Thyroid gland (tissue), 4 donors: ENCODE data around the gene PTPN13. TPM values are rescaled to one million over a fixed set of nuclear protein-coding genes. Genes with fewer than 3 reads are reported as not detected.

Source experiments
- DNase-seq, 2 donors: peaks; one replicate each; pipeline ENCODE4 v3.0.0-alpha.2; 2019
- H3K27ac ChIP-seq, 3 donors: fragments of 200-600 bp; sonication (generic); 1 replicate in 2 of 3; 2 replicates in 1 of 3; pipeline ENCODE4 v1.5.1; 2016 to 2019; ENCODE audit warnings: mild to moderate bottlenecking in 1 of 3, moderate library complexity in 1 of 3
- H3K27me3 ChIP-seq: fragments of 200-600 bp; sonication (generic); one replicate; pipeline ENCODE4 v1.5.1; 2019
- H3K36me3 ChIP-seq, 2 donors: fragments of 200-600 bp; sonication (generic); one replicate each; pipeline ENCODE4 v1.5.1; 2016 to 2019
- H3K4me1 ChIP-seq, 2 donors: fragments of 200-600 bp; sonication (generic); one replicate each; pipeline ENCODE4 v1.5.1; 2017 to 2019
- H3K4me3 ChIP-seq, 3 donors: fragments of 200-600 bp; sonication (generic); replicated peaks in 1 of 3; 1 replicate in 2 of 3; 2 replicates in 1 of 3; pipeline ENCODE4 v1.5.1; 2016; ENCODE audit warnings: mild to moderate bottlenecking in 1 of 3
- H3K9me3 ChIP-seq: fragments of 200-600 bp; sonication (generic); one replicate; pipeline ENCODE4 v1.5.1; 2017
- CTCF ChIP-seq, 6 experiments: fragments of 200-600 bp in 3 of 6; fragments of 450-650 bp in 3 of 6; sonication (generic) in 3 of 6; IDR thresholded peaks; one replicate each; pipeline ENCODE4 v1.5.1; 2016 to 2019; ENCODE audit warnings: antibody characterized with exemption in 6 of 6, mild to moderate bottlenecking in 2 of 6, inconsistent platforms in 1 of 6, moderate library complexity in 1 of 6
- POLR2A ChIP-seq, 2 donors: fragments of 450-650 bp; IDR thresholded peaks; one replicate each; pipeline ENCODE4 v1.6.1; 2017; ENCODE audit warnings: antibody characterized with exemption in 2 of 2, mild to moderate bottlenecking in 2 of 2, moderate library complexity in 1 of 2
- WGBS, 2 donors: methylation state at CpG; one replicate each; pipeline ENCODE4 v1.1.5; 2017; 5-methylcytosine and 5-hydroxymethylcytosine counted together
- intact Hi-C: fragments of 100-400 bp; cut with DNase I; formaldehyde crosslinking; loops from one replicate; pipeline ENCODE4 v1.15.1; 2023
- total RNA-seq, 4 donors: library from RNA; depleted of rRNA; stranded (reverse); fragments of >200 nt; gene quantifications; one replicate each; pipeline ENCODE4 v1.2.3, GENCODE V29; 2016

Gene PTPN13
- total RNA-seq, 4 donors from 2014 or later = 49.7 to 89.5 (median 64.0) TPM

GRCh38 chr4:86600007-86600653, 6.0 kb downstream of the PTPN13 start:
- Histone ChIP-seq H3K27me3 (no peaks in the 10 kb centered on the region), H3K4me3 (no peak overlapping the region), H3K27ac (no peak overlapping the region), H3K36me3 (no peaks in the 10 kb centered on the region), H3K4me1 (peaks cover 5 to 32% of the 10 kb centered on the region in 2 donors), H3K9me3 (no peaks in the 10 kb centered on the region)
- no peak for TF ChIP-seq CTCF (IDR thresholded peaks at IDR 0.05)
- no peak for TF ChIP-seq POLR2A (IDR thresholded peaks at IDR 0.05)
- 83 to 85% methylated on average over 1 of the region's 1 CpG for WGBS, 2 donors
- intact Hi-C loops = no loop called here
- DNase-seq = no peak

- no peaks in the 10 kb centered on the region for H3K9me3 ChIP-seq
- no peak overlapping the region for H3K27ac ChIP-seq
- 88 to 95% methylated on average over 1 of the region's 1 CpG for WGBS, 2 donors
- H3K27me3 ChIP-seq = no peaks in the 10 kb centered on the region
- H3K36me3 ChIP-seq = no peaks in the 10 kb centered on the region
- intact Hi-C loops = no loop called here
- H3K4me1 ChIP-seq = peaks cover 5 to 23% of the 10 kb centered on the region in 2 donors
- H3K4me3 ChIP-seq = no peak overlapping the region
- DNase-seq = no peak
- TF ChIP-seq CTCF (IDR thresholded peaks at IDR 0.05) (no peak), POLR2A (IDR thresholded peaks at IDR 0.05) (no peak)
These were observed 9.3 kb downstream of the PTPN13 start for GRCh38 chr4:86603311-86603885.

DNA sequence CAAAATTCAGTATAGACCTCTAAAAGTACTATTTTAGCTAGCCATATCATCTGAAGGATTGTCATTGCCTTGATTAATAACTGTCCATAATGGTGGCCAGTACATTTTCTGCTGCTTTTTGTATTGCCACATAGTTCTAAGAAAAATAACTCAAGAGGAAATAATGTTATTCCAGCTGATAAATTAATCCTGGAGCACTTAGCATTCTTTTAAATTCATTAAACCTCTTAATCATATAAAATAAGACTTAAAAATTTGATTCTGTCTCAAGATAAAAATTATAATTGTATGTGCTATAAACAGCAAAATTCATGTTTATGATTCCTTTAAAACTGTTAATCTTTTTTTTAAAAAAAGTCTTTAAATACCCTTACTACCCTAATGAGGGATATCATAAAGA, 12.7 kb downstream of the PTPN13 start:
- intact Hi-C loops = no loop called here
- no peaks in the 10 kb centered on the region for H3K9me3 ChIP-seq
- DNase-seq = no peak
- H3K27ac ChIP-seq = no peak overlapping the region
- no peak overlapping the region for H3K4me3 ChIP-seq
- H3K36me3 ChIP-seq = no peaks in the 10 kb centered on the region
- H3K27me3 ChIP-seq = no peaks in the 10 kb centered on the region
- no peak for TF ChIP-seq POLR2A (IDR thresholded peaks at IDR 0.05)
- no peak for TF ChIP-seq CTCF (IDR thresholded peaks at IDR 0.05)
- H3K4me1 ChIP-seq = peaks cover 4 to 5% of the 10 kb centered on the region in 2 donors

GRCh38 chr4:86608757-86609375, 14.8 kb downstream of the PTPN13 start:
- no peak overlapping the region for H3K27ac ChIP-seq
- no peak for DNase-seq
- H3K27me3 ChIP-seq = no peaks in the 10 kb centered on the region
- intact Hi-C loops = no loop called here
- no peak for TF ChIP-seq CTCF (IDR thresholded peaks at IDR 0.05)
- no peak for TF ChIP-seq POLR2A (IDR thresholded peaks at IDR 0.05)
- H3K36me3 ChIP-seq = no peaks in the 10 kb centered on the region
- H3K4me1 ChIP-seq = peaks cover 4 to 5% of the 10 kb centered on the region in 2 donors
- WGBS, 2 donors = 48 to 73% methylated on average over 2 of the region's 2 CpGs
- H3K9me3 ChIP-seq = no peaks in the 10 kb centered on the region
- H3K4me3 ChIP-seq = no peak overlapping the region

GRCh38 chr4:86611757-86612156, 17.6 kb downstream of the PTPN13 start:
- no peak overlapping the region for H3K27ac ChIP-seq
- no peak for TF ChIP-seq CTCF (IDR thresholded peaks at IDR 0.05)
- TF ChIP-seq POLR2A (IDR thresholded peaks at IDR 0.05) = no peak
- H3K36me3 ChIP-seq = no peaks in the 10 kb centered on the region
- 89 to 100% methylated on average over 2 of the region's 2 CpGs for WGBS, 2 donors
- no peaks in the 10 kb centered on the region for H3K27me3 ChIP-seq
- H3K9me3 ChIP-seq = no peaks in the 10 kb centered on the region
- DNase-seq = no peak
- peaks cover 7 to 16% of the 10 kb centered on the region in 2 donors for H3K4me1 ChIP-seq
- intact Hi-C loops = no loop called here
- no peak overlapping the region for H3K4me3 ChIP-seq
